GM10248 (cell line): ENCODE data around the gene DAND5.

Experiments used
- CTCF ChIA-PET: fragments of 300-600 bp; sonication (Branson Sonifier 250); formaldehyde crosslinking; extraction: SDS; loops from one replicate; lab custom pipeline; 2021; ENCODE audit warnings: antibody characterized with exemption; lab: Yijun Ruan, JAX
- POLR2A ChIA-PET: fragments of 350-650 bp; sonication (Branson Sonifier 250); formaldehyde crosslinking; extraction: SDS; loops from one replicate; lab custom pipeline; 2020; ENCODE audit warnings: antibody characterized with exemption; lab: Yijun Ruan, JAX
- DNase-seq: peaks from one replicate; pipeline ENCODE4 v3.0.0; 2012; ENCODE audit errors: extremely low spot score
- TF ChIP-seq, protein P1 (sequence below): IDR thresholded peaks from 2 replicates; pipeline ENCODE4 v1.5.1; 2012; ENCODE audit warnings: mild to moderate bottlenecking, low read depth; ENCODE audit errors: extremely low read depth, missing control alignments, control extremely low read depth

The DAND5 gene

DNA sequence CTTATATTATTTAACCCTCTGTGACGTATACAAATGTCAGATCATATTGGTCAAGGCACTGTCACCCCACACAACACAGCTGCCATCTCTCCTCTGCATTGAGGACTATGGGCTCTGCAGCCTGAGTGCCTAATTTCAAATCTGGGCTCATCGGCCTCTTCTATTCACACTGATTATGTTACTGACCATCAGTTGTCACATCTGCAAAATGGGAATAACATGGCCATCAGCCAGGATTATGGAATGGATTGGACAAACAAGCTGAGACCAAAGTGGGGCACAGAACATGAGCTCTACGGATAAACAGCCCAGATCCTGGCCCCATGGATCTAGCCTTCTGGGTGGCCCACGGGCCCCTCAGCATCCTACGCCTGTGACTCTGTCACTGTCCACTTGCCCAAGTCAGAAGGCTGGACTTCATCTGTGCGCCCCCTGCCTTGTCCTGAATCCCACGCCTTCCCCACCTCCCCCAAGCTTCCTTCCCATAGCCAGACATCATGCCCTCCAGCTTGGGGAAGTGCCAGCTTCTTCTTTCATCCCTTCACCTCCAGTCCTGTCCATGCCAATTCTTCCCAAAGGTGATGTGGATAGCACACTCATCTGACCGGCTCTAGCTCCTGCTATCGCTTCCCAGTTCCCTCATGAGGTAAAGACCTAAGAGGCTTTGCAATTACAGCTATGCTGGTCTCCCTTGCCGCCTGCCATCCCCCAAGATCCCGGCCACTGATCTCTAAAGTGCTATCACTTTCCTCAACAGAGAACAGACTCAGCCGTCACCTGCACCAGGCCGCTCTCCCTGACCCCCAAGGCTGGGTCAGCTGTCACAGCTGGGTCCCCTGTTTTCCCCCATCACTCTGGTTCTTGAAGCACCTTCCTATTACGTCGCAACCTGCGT, 36.7 kb upstream of the DAND5 start:
- CTCF ChIA-PET: interaction anchor here (1.1 to 2.1 kb wide), 10 partner anchors 11 to 175 kb away, joined by 3 to 9 read pairs (median 4); partner anchors contain the start of genes GCDH and SYCE2
- TF ChIP-seq, protein P1, sequence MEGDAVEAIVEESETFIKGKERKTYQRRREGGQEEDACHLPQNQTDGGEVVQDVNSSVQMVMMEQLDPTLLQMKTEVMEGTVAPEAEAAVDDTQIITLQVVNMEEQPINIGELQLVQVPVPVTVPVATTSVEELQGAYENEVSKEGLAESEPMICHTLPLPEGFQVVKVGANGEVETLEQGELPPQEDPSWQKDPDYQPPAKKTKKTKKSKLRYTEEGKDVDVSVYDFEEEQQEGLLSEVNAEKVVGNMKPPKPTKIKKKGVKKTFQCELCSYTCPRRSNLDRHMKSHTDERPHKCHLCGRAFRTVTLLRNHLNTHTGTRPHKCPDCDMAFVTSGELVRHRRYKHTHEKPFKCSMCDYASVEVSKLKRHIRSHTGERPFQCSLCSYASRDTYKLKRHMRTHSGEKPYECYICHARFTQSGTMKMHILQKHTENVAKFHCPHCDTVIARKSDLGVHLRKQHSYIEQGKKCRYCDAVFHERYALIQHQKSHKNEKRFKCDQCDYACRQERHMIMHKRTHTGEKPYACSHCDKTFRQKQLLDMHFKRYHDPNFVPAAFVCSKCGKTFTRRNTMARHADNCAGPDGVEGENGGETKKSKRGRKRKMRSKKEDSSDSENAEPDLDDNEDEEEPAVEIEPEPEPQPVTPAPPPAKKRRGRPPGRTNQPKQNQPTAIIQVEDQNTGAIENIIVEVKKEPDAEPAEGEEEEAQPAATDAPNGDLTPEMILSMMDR: no peak
- no peak for DNase-seq
- POLR2A ChIA-PET: interaction anchor here (0.6 to 1.5 kb wide), 3 partner anchors 28 to 172 kb away, joined by 3 to 5 read pairs (median 4); no protein-coding TSS in a partner anchor

DNA sequence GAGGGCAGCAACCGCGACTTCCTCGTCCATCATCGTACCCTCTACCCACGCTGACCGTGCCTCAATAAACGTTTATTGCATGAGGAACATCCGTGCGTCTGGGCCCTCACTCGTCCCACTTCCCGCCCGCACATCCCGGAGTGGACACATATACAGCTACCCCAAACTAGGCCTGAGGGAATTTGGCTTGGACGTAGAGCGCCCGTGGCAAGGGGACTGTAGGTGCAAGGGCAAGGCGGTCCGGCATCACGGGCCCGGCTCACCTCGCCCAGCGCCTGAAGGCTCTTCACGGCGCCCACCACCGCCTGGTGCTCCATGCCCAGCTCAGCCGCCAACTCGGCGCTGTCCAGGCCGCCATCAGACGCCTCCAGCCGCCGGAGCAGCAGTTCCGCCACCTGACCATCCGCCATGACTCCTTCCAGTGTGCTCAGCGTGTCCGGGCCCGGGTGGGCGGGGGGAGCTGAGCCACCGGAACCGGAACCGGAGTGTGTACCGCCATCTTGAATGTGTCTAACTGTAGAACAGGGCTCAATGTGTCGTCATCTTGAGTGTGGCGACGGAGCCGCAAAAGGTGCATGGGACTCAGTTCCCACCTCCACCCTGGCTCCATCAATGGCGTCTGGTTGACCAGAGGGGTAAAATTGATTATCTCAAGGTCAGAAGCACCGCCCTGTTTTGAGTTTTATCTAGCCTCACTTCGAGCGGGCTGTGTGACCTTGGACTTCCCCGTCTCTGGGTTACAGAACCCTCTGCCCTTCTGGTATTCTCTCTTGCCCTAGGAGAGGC, 35.9 kb upstream of the DAND5 start, which contains the start of gene FARSA:
TSS of gene FARSA (minus strand) at position 425 of the 786 bp plus-strand sequence. CDS start at position 410, 15 bp downstream.
- TF ChIP-seq, protein P1: no peak
- DNase-seq: peak; percentile 93
- CTCF ChIA-PET: interaction anchor here (1.1 to 2.1 kb wide), 9 partner anchors 12 to 171 kb away, joined by 3 to 9 read pairs (median 3); partner anchors contain the start of genes GCDH and SYCE2
- POLR2A ChIA-PET: interaction anchor here (0.5 to 1.5 kb wide), 4 partner anchors 10 to 171 kb away, joined by 3 to 5 read pairs (median 4); no protein-coding TSS in a partner anchor

DNA sequence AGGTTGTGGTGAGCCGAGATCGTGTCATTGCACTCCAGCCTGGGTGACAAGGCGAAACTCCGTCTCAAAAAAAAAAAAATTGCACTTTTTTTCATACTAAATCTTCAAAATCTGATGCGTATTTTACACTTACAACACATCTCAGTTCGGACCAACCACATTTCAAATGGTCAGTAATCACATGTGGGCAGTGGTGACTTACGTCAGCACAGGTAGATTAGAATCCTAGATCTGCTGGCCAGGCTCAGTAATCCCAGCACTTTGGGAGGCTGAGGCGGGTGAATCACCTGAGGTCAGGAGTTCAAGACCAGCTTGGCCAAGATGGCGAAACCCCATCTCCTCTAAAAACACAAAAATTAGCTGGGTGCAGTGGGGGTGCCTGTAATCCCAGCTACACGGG, 34.3 kb upstream of the DAND5 start:
- POLR2A ChIA-PET: interaction anchor here (0.6 to 0.7 kb wide), 2 partner anchors 24 to 27 kb away, joined by 3 to 13 read pairs; no protein-coding TSS in a partner anchor
- CTCF ChIA-PET: interaction anchor here (1.6 kb wide), 1 partner anchor 30 kb away, joined by 5 read pairs; no protein-coding TSS in a partner anchor
- no peak for DNase-seq
- TF ChIP-seq, protein P1: no peak

DNA sequence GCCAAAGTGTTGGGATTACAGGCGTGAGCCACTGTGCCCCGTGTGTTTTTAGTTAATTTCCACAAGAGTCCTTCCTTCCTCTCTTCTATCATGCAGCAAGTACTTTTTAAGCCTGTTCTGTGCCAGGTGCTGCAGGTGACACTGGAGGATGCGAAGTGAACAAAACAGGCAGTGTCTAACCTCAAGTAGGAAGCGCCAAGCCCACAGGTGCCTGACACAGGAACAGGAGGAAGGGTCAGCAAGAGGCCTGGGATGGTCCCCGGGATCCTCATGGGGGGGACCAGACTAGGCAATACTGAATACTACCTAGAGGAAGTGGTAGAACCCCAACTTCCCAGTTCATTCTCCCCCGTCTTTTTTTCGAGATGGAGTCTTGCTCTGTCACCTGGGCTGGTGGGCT, 32.8 kb upstream of the DAND5 start:
- POLR2A ChIA-PET: no interaction called here
- CTCF ChIA-PET: interaction anchor here (1.6 kb wide), 1 partner anchor 29 kb away, joined by 5 read pairs; no protein-coding TSS in a partner anchor
- TF ChIP-seq, protein P1: no peak
- no peak for DNase-seq

DNA sequence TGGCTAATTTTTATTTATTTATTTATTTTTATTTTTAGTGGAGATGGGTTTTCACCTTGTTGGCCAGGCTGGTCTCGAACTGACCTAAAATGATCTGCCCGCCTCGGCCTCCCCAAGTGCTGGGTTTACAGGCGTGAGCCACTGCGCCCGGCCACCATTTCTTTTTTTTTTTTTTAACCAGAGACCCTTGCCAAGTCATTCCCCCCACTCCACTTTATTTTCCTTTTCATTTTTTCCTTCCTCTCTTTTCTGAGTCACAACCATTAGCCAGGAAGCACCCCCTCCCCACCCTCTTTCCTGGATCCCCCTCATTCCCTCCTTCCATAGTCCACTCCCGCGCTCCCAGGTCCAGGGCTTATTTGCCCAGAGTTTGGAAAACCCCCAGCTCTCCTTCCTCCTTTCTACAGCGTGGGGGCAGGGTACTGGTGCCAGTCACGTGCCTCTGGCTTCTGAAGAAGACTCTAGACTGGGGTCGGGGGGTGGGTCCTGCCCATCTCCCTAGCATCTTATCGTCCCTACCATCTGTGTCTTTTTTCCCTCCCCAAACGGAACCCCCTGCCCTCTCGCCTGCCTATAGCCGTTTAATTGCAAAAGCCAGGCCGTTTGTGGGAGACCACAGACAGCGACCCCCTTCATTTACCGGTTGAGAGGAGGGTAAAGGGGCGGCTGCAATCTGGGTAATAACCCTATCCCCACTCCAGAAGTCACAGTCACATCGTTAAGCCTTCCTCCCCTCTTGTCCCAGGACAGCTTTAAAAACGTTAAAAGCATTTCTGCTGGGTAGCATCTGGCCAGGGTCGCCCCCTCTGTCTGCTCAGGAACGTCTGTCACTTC, 32.1 kb upstream of the DAND5 start:
- ChIA-PET POLR2A (interaction anchor here (0.6 to 1.1 kb wide), 4 partner anchors 13 to 949 kb away, joined by 3 to 6 read pairs (median 4); no protein-coding TSS in a partner anchor), CTCF (interaction anchor here (1.4 kb wide), 1 partner anchor 28 kb away, joined by 3 read pairs; no protein-coding TSS in a partner anchor)
- TF ChIP-seq, protein P1: no peak

More for the DNA sequence above, 32.1 kb upstream of the DAND5 start:
- DNase-seq: no peak
